K562 (cell line): ENCODE measurements around the gene DOCK3. TPM values are rescaled to one million over a fixed set of nuclear protein-coding genes. Genes with fewer than 3 reads are reported as not detected.

Source experiments
- ASH1L ChIP-seq: fragments of 450-650 bp; IDR thresholded peaks from 2 replicates; pipeline ENCODE4 v1.6.1; 2018; ENCODE audit warnings: borderline replicate concordance, mild to moderate bottlenecking, low read depth; ENCODE audit not compliant: partially characterized antibody
- CBX3 ChIP-seq, 2 experiments: IDR thresholded peaks; 1 replicate in 1 of 2; 2 replicates in 1 of 2; pipeline ENCODE4 v1.6.1; 2012; ENCODE audit warnings: inconsistent platforms in 2 of 2, low read length in 2 of 2, borderline replicate concordance in 1 of 2, control low read depth in 1 of 2
- CHD2 ChIP-seq: IDR thresholded peaks from 2 replicates; pipeline ENCODE4 v1.6.1; 2011; ENCODE audit warnings: low read depth, low read length
- GABPA ChIP-seq: fragments of 200-800 bp; sonication (Bioruptor generic); conservative IDR thresholded peaks from 2 replicates; pipeline ENCODE4 v1.6.1; 2016; ENCODE audit warnings: low read depth, missing genetic modification characterization, missing compliant biosample characterization
- MTA1 ChIP-seq: fragments of 450-650 bp; IDR thresholded peaks from 2 replicates; pipeline ENCODE4 v1.6.1; 2017; ENCODE audit warnings: borderline replicate concordance
- PURB ChIP-seq: sonication (generic); formaldehyde crosslinking; IDR thresholded peaks from 2 replicates; pipeline ENCODE4 v1.9.0; 2021; ENCODE audit warnings: low read depth, mild to moderate bottlenecking, missing genetic modification reagents
- SIN3A ChIP-seq, 2 experiments: fragments of 150-350 bp in 1 of 2; IDR thresholded peaks; 2 replicates each; pipeline ENCODE4 v1.6.1; 2011 to 2016; ENCODE audit warnings: borderline replicate concordance in 2 of 2, low read depth in 2 of 2, low read length in 2 of 2, mild to moderate bottlenecking in 2 of 2, moderate library complexity in 2 of 2; ENCODE audit not compliant: control insufficient read depth in 1 of 2
- SMC3 ChIP-seq: conservative IDR thresholded peaks from 2 replicates; pipeline ENCODE4 v1.6.1; 2011; ENCODE audit warnings: low read depth, low read length, improper control_type of control experiment; ENCODE audit not compliant: insufficient read depth
- SP1 ChIP-seq: sonication (generic); formaldehyde crosslinking; IDR thresholded peaks from 2 replicates; pipeline ENCODE4 v1.8.1; 2022; ENCODE audit warnings: mild to moderate bottlenecking, missing genetic modification reagents
- SPI1 ChIP-seq: IDR thresholded peaks from 2 replicates; pipeline ENCODE4 v1.6.1; 2011; ENCODE audit warnings: low read depth, low read length, control low read depth, borderline replicate concordance
- SRSF9 ChIP-seq: fragments of 200-400 bp; formaldehyde crosslinking; IDR thresholded peaks from 2 replicates; pipeline ENCODE4 v1.6.1; 2017; ENCODE audit warnings: low read depth, low read length, borderline replicate concordance
- TAF15 ChIP-seq: fragments of 200-400 bp; formaldehyde crosslinking; IDR thresholded peaks from 2 replicates; pipeline ENCODE4 v1.6.1; 2017; ENCODE audit warnings: mild to moderate bottlenecking, low read depth, low read length, moderate library complexity
- UBTF ChIP-seq, 2 experiments: IDR thresholded peaks; 2 replicates each; pipeline ENCODE4 v1.6.1; 2012; ENCODE audit warnings: improper control_type of control experiment in 2 of 2, low read depth in 2 of 2, low read length in 2 of 2, borderline replicate concordance in 1 of 2
- XRCC4 ChIP-seq: IDR thresholded peaks from one replicate; pipeline ENCODE4 v1.6.1; 2011; ENCODE audit not compliant: insufficient read depth, insufficient read length; ENCODE audit errors: extremely low read depth
- polyA plus RNA-seq, 8 experiments: library from polyadenylated mRNA; depleted of rRNA in 4 of 8; stranded (reverse) in 5 of 8; unstranded in 3 of 8; fragments of >200 nt; fragmentation: Nextera tagmentation in 2 of 8; fragmentation: Illumina TruSeq in 1 of 8; extraction: Ambion mirVana in 2 of 8; extraction: Trizol in 1 of 8; gene quantifications; 2 replicates each; pipeline versions ENCODE4 v1.2.1 to v1.2.3, GENCODE V29; 2011 to 2014; ENCODE audit warnings: inconsistent platforms in 1 of 8, missing spikeins in 1 of 8
- total RNA-seq, 7 experiments: library from RNA; depleted of rRNA in 6 of 7; stranded (reverse); fragments of >200 nt in 6 of 7; fragmentation: Illumina TruSeq in 2 of 7; extraction: Trizol in 2 of 7; gene quantifications; 2 replicates each; pipeline versions ENCODE4 v1.2.1 to v1.2.3, GENCODE V29; 2011 to 2021; ENCODE audit warnings: low replicate concordance in 1 of 7
- TF ChIP-seq, protein P1 (sequence below): fragments of 450-650 bp; formaldehyde crosslinking; IDR thresholded peaks from 2 replicates; pipeline ENCODE4 v1.4.0; 2022; ENCODE audit warnings: missing genetic modification characterization
- TF ChIP-seq, protein P2 (sequence below): IDR thresholded peaks from 2 replicates; pipeline ENCODE4 v1.6.1; 2016; ENCODE audit warnings: missing genetic modification characterization, missing compliant biosample characterization
- TF ChIP-seq, protein P3 (sequence below): fragments of 250-450 bp; sonication (Bioruptor Pico); IDR thresholded peaks from 2 replicates; pipeline ENCODE4 v1.5.0; 2020; ENCODE audit warnings: mild to moderate bottlenecking

The DOCK3 gene
- total and polyA plus RNA-seq, 9 of the 15 experiments (the other 6 are each of a cell fraction or from before 2014, with no cell fraction given): under 0.01 to 0.03 (median 0.01) TPM; not detected in 4

DNA sequence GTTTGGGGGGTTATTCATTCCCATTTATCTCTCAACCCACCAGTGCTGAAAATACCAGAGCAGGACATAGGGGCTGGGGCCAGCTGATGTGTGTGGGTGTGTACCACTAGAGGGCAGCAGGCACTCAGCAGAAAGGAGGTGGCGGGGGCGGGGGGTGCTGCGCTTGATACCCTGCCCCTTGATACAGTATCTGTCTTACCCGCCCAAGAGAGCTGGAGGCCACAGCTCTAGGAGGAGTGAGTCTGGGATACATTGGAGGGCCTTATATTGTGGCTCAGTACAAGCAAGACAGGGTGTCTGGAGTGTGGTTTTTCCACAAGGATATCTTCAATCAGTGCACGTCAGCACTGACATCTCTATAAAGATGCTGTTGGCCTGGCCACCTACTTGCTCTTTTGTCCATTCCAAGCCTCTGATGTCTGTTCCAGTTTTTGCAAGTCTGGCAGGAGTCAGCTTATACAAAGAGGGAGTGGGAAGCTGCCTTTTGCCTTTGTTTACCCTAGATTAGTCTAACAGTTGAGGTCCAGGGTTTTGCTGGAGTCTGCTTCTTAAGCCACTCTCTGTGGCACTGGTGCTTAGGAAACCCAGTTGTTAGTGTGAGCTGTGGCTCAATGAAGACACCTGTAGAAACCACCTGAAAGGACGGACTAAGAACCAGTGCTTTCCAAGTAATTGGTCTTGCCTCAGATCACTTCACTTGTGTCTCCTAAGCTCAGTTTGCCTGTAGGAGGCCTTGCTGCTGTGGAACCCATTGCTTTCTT is 714.9 kb downstream of the DOCK3 start (continued):
- TF ChIP-seq TAF15 (no peak), SRSF9 (no peak), CBX3 (IDR thresholded peaks at IDR 0.05; ENCODE audit: borderline replicate concordance in 1 of 2, low read length in 2 of 2) (no peak), CHD2 (no peak), SMC3 (0 out of 2 replicates have a peak, but pooled peaks have one; percentile 9), SPI1 (no peak), SIN3A (IDR thresholded peaks at IDR 0.05; ENCODE audit: borderline replicate concordance in 2 of 2, control insufficient read depth in 1 of 2, low read depth in 2 of 2, low read length in 2 of 2) (no peak), UBTF (IDR thresholded peaks at IDR 0.05; ENCODE audit: borderline replicate concordance in 1 of 2, low read depth in 2 of 2, low read length in 2 of 2) (no peak), PURB (CRISPR knock-in tag) (no peak), SP1 (no peak), ASH1L (no peak), GABPA (tag) (no peak), MTA1 (no peak), XRCC4 (no peak)
- TF ChIP-seq, protein P1, sequence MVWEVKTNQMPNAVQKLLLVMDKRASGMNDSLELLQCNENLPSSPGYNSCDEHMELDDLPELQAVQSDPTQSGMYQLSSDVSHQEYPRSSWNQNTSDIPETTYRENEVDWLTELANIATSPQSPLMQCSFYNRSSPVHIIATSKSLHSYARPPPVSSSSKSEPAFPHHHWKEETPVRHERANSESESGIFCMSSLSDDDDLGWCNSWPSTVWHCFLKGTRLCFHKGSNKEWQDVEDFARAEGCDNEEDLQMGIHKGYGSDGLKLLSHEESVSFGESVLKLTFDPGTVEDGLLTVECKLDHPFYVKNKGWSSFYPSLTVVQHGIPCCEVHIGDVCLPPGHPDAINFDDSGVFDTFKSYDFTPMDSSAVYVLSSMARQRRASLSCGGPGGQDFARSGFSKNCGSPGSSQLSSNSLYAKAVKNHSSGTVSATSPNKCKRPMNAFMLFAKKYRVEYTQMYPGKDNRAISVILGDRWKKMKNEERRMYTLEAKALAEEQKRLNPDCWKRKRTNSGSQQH (CRISPR knock-in tag): no peak
- TF ChIP-seq, protein P2, sequence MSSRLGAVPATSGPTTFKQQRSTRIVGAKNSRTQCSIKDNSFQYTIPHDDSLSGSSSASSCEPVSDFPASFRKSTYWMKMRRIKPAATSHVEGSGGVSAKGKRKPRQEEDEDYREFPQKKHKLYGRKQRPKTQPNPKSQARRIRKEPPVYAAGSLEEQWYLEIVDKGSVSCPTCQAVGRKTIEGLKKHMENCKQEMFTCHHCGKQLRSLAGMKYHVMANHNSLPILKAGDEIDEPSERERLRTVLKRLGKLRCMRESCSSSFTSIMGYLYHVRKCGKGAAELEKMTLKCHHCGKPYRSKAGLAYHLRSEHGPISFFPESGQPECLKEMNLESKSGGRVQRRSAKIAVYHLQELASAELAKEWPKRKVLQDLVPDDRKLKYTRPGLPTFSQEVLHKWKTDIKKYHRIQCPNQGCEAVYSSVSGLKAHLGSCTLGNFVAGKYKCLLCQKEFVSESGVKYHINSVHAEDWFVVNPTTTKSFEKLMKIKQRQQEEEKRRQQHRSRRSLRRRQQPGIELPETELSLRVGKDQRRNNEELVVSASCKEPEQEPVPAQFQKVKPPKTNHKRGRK (tag): no peak
- TF ChIP-seq, protein P3, sequence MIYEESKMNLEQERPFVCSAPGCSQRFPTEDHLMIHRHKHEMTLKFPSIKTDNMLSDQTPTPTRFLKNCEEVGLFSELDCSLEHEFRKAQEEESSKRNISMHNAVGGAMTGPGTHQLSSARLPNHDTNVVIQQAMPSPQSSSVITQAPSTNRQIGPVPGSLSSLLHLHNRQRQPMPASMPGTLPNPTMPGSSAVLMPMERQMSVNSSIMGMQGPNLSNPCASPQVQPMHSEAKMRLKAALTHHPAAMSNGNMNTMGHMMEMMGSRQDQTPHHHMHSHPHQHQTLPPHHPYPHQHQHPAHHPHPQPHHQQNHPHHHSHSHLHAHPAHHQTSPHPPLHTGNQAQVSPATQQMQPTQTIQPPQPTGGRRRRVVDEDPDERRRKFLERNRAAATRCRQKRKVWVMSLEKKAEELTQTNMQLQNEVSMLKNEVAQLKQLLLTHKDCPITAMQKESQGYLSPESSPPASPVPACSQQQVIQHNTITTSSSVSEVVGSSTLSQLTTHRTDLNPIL (CRISPR knock-in tag): no peak
